Psoas muscle (tissue), 8 donors: ENCODE results near the gene SMC2. TPM values are rescaled to one million over a fixed set of nuclear protein-coding genes. Genes with fewer than 3 reads are reported as not detected.

Experiments used
- ATAC-seq, 4 donors: fragments of 200-7000 bp; cut with Tn5 transposase; one replicate each; pipeline ENCODE4 v1.9.1; 2020; ENCODE audit warnings: moderate library complexity in 3 of 4, mild to moderate bottlenecking in 2 of 4
- DNase-seq, 2 donors: peaks; one replicate each; pipeline ENCODE4 v3.0.0-alpha.2; 2020
- H3K27ac ChIP-seq: fragments of 200-600 bp; one replicate; pipeline ENCODE4 v1.8.0; 2022
- H3K27me3 ChIP-seq, 3 donors: fragments of 200-600 bp in 1 of 3; one replicate each; pipeline versions ENCODE4 v1.6.1 to v1.8.0; 2013 to 2022; ENCODE audit warnings: low read length in 2 of 3, mild to moderate bottlenecking in 2 of 3, moderate library complexity in 1 of 3; ENCODE audit not compliant: insufficient read depth in 3 of 3
- H3K36me3 ChIP-seq, 2 donors: fragments of 200-600 bp in 1 of 2; one replicate each; pipeline versions ENCODE4 v1.6.1 to v1.8.0; 2013 to 2022; ENCODE audit warnings: low read depth in 1 of 2, mild to moderate bottlenecking in 1 of 2, moderate library complexity in 1 of 2; ENCODE audit not compliant: insufficient read depth in 1 of 2
- H3K4me1 ChIP-seq: fragments of 200-600 bp; one replicate; pipeline ENCODE4 v1.8.0; 2022
- H3K4me3 ChIP-seq: fragments of 200-600 bp; one replicate; pipeline ENCODE4 v1.8.0; 2022; ENCODE audit warnings: mild to moderate bottlenecking
- H3K9me3 ChIP-seq: fragments of 200-600 bp; one replicate; pipeline ENCODE4 v1.8.0; 2022
- WGBS, 3 donors: extraction: QIAGEN DNeasy Blood & Tissue Kit; methylation state at CpG; one replicate each; pipeline versions ENCODE4 v1.1.6 to v1.1.7; 2013; 5-methylcytosine and 5-hydroxymethylcytosine counted together
- intact Hi-C, 2 donors: fragments of 100-400 bp; cut with DNase I; formaldehyde crosslinking; loops; one replicate each; pipeline versions ENCODE4 v1.11.0 to v1.14.2; 2022
- polyA plus RNA-seq, 3 donors: library from polyadenylated mRNA; stranded (reverse); fragments of 200-250 nt; gene quantifications; one replicate each; pipeline ENCODE4 v1.2.3, GENCODE V29; 2013
- total RNA-seq, 4 donors: library from RNA; stranded (reverse); fragmentation: NEBNext Ultra II Directional in 2 of 4; extraction: Animal tissue kit (Norgen Biotek cat#: 25700) in 2 of 4; gene quantifications; one replicate each; pipeline versions ENCODE4 v1.2.1 to v1.2.4, GENCODE V29; 2021 to 2023
- TF ChIP-seq, protein P1 (sequence below): fragments of 200-600 bp; IDR thresholded peaks from one replicate; pipeline ENCODE4 v1.8.0; 2022; ENCODE audit warnings: antibody characterized with exemption
- donor health status: healthy with polysubstance abuse.
- donor health status: DM: no; HTN: no; CAD: no; lungs with moderate emphysema.
- donor health status: Bipolar disorder and iron deficiency.
- donor health status: healthy.
- donor health status: DM: yes; HTN: yes; CAD: no.
- donor health status: DM: no; HTN: no; CAD: no.
- donor health status: DM: no; HTN: no; CAD: no.
- donor health status: DM: yes; HTN: yes; CAD: no.

The SMC2 gene
- total and polyA plus RNA-seq, 7 donors: 1.6 to 6.3 (median 3.2) TPM

DNA sequence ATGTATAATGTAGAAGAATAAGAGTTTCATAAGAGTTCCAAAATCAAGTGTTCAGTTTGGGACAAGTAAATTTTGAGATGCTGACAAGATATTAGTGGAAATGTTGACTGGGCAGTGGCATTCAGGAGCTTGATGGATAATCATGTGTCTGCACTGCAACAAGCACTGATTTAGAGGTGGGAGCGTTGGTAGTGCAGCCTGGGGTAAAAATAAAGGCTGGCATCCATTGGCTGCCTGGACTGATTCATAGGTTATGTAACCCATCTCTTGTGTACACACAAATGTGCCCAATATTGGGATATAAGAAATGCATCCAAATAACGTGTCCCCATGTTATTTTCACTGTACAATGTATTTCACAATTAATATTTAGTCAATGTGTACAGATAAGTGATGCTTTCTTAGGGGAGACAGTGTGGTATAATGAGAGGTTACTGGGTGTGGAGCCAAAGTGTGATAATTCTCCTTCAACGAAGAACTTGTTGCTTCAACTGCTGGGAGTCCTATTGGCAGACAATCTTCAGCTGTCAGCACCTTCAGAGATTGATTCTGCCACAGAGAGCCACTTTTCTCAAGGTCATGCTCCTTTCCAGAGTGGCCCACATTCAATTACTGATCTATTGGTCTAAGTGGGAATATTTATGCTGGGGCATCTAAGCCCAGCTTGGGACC, 20.9 kb upstream of the SMC2 start:
- Histone ChIP-seq H3K27ac (no peak overlapping the region), H3K4me1 (peaks cover 17% of the 10 kb centered on the region), H3K4me3 (no peak overlapping the region), H3K27me3 (no peaks in the 10 kb centered on the region), H3K36me3 (no peaks in the 10 kb centered on the region), H3K9me3 (no peaks in the 10 kb centered on the region)
- ATAC-seq (peak in 2 of 4 donors; percentile 49 to 75), DNase-seq (no peak)
- TF ChIP-seq, protein P1, sequence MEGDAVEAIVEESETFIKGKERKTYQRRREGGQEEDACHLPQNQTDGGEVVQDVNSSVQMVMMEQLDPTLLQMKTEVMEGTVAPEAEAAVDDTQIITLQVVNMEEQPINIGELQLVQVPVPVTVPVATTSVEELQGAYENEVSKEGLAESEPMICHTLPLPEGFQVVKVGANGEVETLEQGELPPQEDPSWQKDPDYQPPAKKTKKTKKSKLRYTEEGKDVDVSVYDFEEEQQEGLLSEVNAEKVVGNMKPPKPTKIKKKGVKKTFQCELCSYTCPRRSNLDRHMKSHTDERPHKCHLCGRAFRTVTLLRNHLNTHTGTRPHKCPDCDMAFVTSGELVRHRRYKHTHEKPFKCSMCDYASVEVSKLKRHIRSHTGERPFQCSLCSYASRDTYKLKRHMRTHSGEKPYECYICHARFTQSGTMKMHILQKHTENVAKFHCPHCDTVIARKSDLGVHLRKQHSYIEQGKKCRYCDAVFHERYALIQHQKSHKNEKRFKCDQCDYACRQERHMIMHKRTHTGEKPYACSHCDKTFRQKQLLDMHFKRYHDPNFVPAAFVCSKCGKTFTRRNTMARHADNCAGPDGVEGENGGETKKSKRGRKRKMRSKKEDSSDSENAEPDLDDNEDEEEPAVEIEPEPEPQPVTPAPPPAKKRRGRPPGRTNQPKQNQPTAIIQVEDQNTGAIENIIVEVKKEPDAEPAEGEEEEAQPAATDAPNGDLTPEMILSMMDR: no peak
- intact Hi-C loops: no loop called here
- WGBS, 3 donors: 22 to 30% (median 27%) methylated on average over 3 of the region's 3 CpGs

DNA sequence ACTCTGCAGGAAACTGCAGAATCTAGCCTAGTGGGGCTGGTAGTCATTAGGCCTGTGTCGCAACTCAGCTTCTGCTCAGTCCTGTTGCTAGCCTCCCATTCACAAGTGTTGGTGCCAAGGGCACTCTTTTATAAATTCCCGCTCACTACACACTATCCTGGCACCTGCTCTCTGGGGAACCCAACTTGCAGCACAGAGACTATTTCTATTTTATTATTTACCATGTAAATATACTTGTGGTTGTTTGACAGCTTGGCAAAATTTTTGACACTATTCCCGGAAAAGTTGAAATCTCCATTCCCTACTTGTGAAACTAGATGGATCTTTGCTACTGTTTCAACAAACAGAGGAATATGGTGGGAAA, 20.4 kb upstream of the SMC2 start:
- Histone ChIP-seq H3K36me3 (no peaks in the 10 kb centered on the region), H3K27me3 (no peaks in the 10 kb centered on the region), H3K27ac (no peak overlapping the region), H3K4me3 (no peak overlapping the region), H3K4me1 (peaks cover 17% of the 10 kb centered on the region), H3K9me3 (no peaks in the 10 kb centered on the region)
- 61 to 82% (median 68%) methylated on average over 3 of the region's 3 CpGs for WGBS, 3 donors
- DNase-seq (no peak), ATAC-seq (peak in 2 of 4 donors; percentile 24 to 61)
- intact Hi-C loops: no loop called here
- TF ChIP-seq, protein P1: no peak

DNA sequence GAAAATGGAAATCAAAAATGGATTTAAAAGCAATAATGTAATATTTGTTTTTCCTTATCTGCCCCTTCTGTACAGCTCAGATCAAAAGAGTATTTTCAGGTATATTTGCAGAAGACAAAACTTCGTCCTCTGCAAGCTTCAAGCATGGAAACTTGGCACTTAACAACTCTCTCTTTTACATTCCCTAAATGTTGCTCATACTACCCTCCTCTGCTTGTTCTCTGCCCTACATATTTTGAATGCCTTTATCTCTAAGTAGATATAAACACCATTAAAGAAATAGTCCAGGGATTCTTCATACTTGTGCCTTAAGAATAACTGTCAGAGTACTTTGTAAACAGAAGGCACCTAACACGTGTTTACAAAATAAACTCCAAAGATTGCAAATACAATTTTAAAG, 19.2 kb upstream of the SMC2 start:
- intact Hi-C loops: no loop called here

DNA sequence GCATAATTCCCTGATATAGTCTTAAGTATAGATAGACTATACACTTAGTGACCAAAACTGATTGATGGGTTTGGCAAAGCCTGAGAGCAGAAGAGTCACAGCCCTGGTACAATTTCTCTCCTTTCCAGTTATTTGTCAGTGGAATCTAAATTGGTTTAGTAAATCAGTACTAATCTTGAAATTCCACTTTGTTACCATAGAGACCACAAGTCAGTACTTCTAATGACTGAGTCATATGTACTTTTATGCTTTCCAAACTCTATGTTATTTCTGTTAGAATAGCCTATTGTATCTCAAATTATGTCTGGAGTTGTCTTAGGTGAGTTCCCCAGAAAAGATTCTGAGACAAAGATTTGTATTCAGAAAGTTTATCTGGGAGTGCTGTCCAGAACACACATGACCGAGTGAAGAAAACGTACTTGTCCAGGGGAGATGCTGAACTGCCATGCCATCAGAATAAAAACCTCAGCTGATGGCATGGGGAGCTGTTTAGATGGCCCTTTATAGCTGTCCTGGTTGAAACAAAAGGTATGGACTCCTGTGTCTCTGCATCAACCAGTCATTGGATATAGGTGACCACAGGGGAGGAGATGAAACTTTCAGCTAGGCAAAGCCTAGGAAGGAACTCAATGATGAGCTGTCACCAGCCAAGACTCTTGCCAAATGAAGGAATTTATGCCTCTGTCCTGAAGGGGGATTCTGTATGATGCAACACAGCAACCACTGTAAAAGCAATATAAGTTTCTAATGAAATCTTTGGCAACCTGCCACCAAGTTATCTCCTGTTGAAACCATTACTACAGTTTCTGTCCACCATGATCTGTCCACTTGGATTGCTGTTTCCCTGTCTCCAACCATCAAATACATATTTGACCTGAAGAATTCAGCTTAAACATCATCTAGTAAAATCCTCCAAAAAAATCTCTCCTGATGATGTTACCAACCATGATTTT, 18.0 kb upstream of the SMC2 start:
- intact Hi-C loops: no loop called here
- no peak overlapping the region for H3K27ac ChIP-seq

More for the DNA sequence above, 19.2 kb upstream of the SMC2 start:
- no peak overlapping the region for H3K4me3 ChIP-seq
- ATAC-seq (peak; percentile 47 to 55 (median 54)), DNase-seq (no peak)
- no peaks in the 10 kb centered on the region for H3K9me3 ChIP-seq
- H3K4me1 ChIP-seq: peaks cover 17% of the 10 kb centered on the region
- no peaks in the 10 kb centered on the region for H3K36me3 ChIP-seq
- WGBS, 3 donors: 16 to 38% (median 30%) methylated on average over 2 of the region's 2 CpGs
- H3K27ac ChIP-seq: no peak overlapping the region
- TF ChIP-seq, protein P1: no peak
- no peaks in the 10 kb centered on the region for H3K27me3 ChIP-seq

More for the DNA sequence above, 18.0 kb upstream of the SMC2 start:
- TF ChIP-seq, protein P1: no peak
- Histone ChIP-seq H3K36me3 (no peaks in the 10 kb centered on the region), H3K9me3 (peaks cover 4% of the 10 kb centered on the region), H3K4me3 (no peak overlapping the region), H3K27me3 (no peaks in the 10 kb centered on the region), H3K4me1 (peaks cover 17% of the 10 kb centered on the region)
- ATAC-seq (no peak), DNase-seq (no peak)
- 62 to 88% (median 84%) methylated on average over 2 of the region's 2 CpGs for WGBS, 3 donors
